ENCODE data around the gene CADM1.

DNA sequence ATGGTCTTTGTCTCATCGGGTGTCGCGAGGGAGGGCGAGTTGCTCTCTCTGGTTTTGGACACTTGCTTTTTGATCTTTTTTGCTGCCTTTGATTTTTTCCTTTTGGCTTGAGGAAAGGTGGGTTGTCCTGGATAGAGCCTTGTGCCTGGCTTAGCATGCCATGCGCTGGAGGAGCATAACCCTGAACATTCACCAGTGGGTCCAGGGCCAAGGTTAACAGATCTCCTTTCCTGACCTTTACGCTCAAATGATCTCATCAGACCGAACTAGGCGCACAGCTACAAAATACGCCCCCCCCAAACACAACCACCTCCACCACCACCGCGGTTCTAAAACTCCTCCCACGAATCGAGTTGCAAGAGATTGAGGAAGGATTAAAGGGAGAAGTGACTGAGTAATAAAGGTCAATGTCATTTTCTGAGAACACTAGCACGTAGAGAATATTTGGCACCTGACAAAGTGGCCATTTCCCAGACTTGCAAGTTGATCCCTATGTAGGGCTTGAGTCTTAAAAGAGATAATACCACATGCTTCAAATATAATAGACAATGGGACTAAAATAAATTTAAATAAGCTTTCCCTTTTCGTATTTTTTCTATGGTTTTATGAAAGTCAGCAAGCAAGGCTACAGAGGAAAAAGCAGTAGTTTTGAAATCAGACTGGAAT, 48.7 kb upstream of the CADM1 start:
- TF ChIP-seq, protein P1, sequence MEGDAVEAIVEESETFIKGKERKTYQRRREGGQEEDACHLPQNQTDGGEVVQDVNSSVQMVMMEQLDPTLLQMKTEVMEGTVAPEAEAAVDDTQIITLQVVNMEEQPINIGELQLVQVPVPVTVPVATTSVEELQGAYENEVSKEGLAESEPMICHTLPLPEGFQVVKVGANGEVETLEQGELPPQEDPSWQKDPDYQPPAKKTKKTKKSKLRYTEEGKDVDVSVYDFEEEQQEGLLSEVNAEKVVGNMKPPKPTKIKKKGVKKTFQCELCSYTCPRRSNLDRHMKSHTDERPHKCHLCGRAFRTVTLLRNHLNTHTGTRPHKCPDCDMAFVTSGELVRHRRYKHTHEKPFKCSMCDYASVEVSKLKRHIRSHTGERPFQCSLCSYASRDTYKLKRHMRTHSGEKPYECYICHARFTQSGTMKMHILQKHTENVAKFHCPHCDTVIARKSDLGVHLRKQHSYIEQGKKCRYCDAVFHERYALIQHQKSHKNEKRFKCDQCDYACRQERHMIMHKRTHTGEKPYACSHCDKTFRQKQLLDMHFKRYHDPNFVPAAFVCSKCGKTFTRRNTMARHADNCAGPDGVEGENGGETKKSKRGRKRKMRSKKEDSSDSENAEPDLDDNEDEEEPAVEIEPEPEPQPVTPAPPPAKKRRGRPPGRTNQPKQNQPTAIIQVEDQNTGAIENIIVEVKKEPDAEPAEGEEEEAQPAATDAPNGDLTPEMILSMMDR (IDR thresholded peaks at IDR 0.05 in 8 of 11, conservative IDR thresholded peaks at IDR 0.05 in 3 of 11): no peak
- TF ChIP-seq POLR2AphosphoS5 (IDR thresholded peaks at IDR 0.05): no peak
